GM12865 (cell line): ENCODE measurements around the gene CENPU.

ENCODE experiments used
- DNase-seq: peaks from one replicate; pipeline ENCODE4 v3.0.0; 2010; ENCODE audit warnings: low read depth
- H3K4me3 ChIP-seq: 2 replicates; pipeline ENCODE4 v1.5.1; 2011; ENCODE audit warnings: mild to moderate bottlenecking, low read depth, low read length, control low read depth
- CTCF ChIP-seq: IDR thresholded peaks from 2 replicates; pipeline ENCODE4 v1.5.1; 2011; ENCODE audit warnings: low read length, control low read depth, low read depth, inconsistent platforms; ENCODE audit not compliant: insufficient read depth; ENCODE audit errors: missing control alignments

The CENPU gene

GRCh38 chr4:184649971-184650855 is 83.7 kb downstream of the CENPU start:
- peak; percentile 46 for DNase-seq
- TF ChIP-seq CTCF: no peak
- H3K4me3 ChIP-seq: peak overlapping the region; percentile 89

GRCh38 chr4:184649026-184649970 is 84.6 kb downstream of the CENPU start, which contains the start of the genes CASP3 and PRIMPOL:
Gene CASP3, minus strand, starts transcription at chr4:184649447. Its CDS starts 10,994 bp downstream, at chr4:184638453.
Gene PRIMPOL, plus strand, starts transcription at chr4:184649738. Its CDS starts 7,403 bp downstream, at chr4:184657141.
- peak within 1 kb of the TSS; percentile 89 for H3K4me3 ChIP-seq
- peak; percentile 12 for TF ChIP-seq CTCF
- DNase-seq: peak; percentile 98

DNA sequence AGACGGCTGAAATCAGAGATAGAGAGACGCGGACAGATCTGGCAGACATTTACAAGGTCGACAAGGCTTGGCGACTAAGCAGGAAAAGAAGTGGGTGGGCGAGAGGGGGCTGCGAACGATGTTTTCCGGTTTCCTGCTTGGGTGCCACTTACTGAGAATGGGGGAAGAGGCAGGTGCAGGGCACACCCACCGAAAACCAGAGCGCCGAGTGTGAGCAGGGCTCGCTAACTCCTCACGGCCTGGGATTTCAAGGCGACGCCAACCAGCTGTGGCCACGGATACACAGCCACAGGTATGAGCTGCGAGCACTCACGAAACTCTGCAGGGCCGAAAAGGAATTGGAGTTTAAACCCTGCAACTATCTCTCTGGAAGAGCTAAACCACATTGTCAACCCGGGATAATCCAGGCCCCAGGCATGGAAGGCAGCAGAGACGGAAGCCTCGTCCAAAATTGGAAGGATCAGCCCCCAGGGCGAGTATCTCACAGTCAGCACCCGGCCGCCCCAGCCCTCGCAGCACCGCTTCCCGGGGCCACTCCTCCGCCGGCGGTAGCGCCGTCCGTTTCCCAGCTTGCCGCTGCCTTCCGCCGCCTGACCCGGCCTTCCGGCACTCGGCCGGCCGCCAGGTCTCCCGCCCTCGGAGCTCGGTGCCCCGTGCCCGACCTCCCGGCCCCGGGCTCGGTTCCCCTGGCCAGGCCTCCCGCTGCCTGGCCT is 85.4 kb downstream of the CENPU start:
- peak; percentile 63 for DNase-seq
- TF ChIP-seq CTCF: no peak
- peak overlapping the region; percentile 78 for H3K4me3 ChIP-seq

DNA sequence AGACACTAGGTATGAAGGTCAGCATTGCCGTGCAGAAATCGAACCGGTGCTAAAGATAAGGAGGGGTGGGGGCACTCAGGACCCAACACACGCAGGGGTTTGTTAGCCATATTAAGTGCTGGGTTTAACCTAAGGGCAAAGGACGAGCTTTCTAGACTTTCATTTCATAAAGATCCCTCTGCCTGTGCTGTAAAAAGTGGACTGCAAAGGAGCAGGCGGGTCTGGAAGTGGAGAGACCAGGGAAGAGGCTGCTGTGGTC is 85.9 kb downstream of the CENPU start:
- TF ChIP-seq CTCF: no peak
- DNase-seq: no peak
- H3K4me3 ChIP-seq: peak overlapping the region; percentile 78

DNA sequence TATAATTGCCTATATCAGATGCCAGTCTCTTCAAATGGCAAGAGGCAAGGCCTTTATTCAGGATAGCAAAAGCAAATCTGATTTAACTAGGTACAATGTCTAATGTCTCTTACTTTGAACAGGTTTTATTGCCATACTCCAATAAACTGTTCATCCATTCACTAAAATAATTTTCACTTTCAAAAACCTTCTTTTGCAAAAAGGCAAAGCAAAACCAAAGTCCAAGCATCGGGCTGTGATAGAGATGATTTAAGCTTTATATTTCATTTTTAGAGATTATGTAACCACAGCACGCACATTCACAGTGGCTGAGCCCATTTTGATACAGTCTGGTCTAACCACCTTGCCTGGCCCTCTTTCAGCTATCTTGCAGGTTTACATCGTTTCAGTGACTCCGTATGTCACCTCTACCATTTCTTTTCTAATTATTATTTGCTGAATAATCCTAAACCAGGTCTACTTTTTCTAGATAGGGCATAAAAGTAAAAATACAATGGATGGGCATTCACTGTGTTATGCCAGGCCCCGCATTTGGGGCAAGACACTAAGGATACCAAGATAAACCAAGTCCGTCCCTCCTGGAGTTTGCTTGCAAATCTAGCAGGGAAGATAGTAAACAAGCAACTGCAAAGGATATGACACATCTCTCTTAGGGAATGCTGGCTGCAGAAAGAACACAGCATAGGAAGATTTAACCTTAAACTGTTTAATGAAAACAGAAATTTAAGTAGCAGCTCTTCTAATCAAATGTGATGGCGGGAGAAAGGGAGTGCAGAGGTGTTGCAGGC is 86.4 kb downstream of the CENPU start:
- DNase-seq: no peak
- peak overlapping the region; percentile 78 for H3K4me3 ChIP-seq
- no peak for TF ChIP-seq CTCF
